ENCODE measurements around the gene SIRT1. TPM values are rescaled to one million over a fixed set of nuclear protein-coding genes. Genes with fewer than 3 reads are reported as not detected.
"Not testable (repeated sequence)": the region's sequence is repeated elsewhere in the genome, so short reads cannot be mapped to it uniquely, and the experiment has no call there.

The SIRT1 gene
- 18.3 TPM for polyA plus RNA-seq (2013, experiment 1 of 2)
- polyA plus RNA-seq (2013, experiment 2 of 2) = 18.4 TPM

DNA sequence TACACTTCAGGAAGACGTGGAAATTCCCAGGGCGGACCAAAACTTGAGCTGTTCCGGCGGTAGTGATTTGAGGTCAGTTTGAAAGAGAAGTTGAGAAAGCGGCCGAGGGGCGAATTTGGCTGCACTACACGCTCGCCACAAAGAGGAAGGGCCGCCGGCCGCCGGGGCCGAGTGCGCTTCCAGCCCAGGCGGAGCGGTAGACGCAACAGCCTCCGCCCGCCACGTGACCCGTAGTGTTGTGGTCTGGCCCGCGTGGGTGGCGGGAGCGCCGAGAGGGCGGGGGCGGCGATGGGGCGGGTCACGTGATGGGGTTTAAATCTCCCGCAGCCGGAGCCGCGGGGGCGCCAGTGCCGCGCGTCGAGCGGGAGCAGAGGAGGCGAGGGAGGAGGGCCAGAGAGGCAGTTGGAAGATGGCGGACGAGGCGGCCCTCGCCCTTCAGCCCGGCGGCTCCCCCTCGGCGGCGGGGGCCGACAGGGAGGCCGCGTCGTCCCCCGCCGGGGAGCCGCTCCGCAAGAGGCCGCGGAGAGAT is at the start of gene SIRT1:
Gene SIRT1 (plus strand): TSS at position 344 of the 529 bp plus-strand sequence. CDS start 66 bp downstream, at position 410.
- no peaks in the 10 kb centered on the region for H3K27me3 ChIP-seq (ENCODE audit: control insufficient read depth in 3 of 3, insufficient read depth in 3 of 3, low read depth in 1 of 3, low read length in 3 of 3)
- peak within 1 kb of the TSS; percentile 100 for H3K23ac ChIP-seq (ENCODE audit: low read depth, low read length, poor library complexity)
- peaks cover 5% of the 10 kb centered on the region for H3K79me1 ChIP-seq (ENCODE audit: low read depth, low read length)
- no peak within 1 kb of the TSS for H4K91ac ChIP-seq (ENCODE audit: low read depth, low read length, poor library complexity)
- peak within 1 kb of the TSS; percentile 98 for H3K9ac ChIP-seq (ENCODE audit: low read depth, low read length, poor library complexity)
- H3K14ac ChIP-seq (ENCODE audit: low read length) = peak within 1 kb of the TSS; percentile 89
- peak within 1 kb of the TSS; percentile 52 for H3K4me2 ChIP-seq (ENCODE audit: insufficient read depth, low read length, poor library complexity, severe bottlenecking)
- H3K4me1 ChIP-seq (ENCODE audit: control insufficient read depth in 2 of 2, insufficient read depth in 1 of 2, low read depth in 1 of 2, low read length in 2 of 2) = peaks cover 0 to 3% of the 10 kb centered on the region in 2 donors
- peak within 1 kb of the TSS; percentile 80 to 93 for H3K4me3 ChIP-seq (ENCODE audit: low read length in 2 of 2)
- peak within 1 kb of the TSS; percentile 98 for H3K18ac ChIP-seq (ENCODE audit: low read length)
- H2BK15ac ChIP-seq (ENCODE audit: low read length) = peak within 1 kb of the TSS; percentile 49
- peak; percentile 95 for DNase-seq (ENCODE audit: low spot score)
- H3K36me3 ChIP-seq (replicated peaks in 1 of 2; ENCODE audit: control insufficient read depth in 2 of 2, insufficient read depth in 2 of 2, low read length in 2 of 2) = peaks cover 0 to 32% of the 10 kb centered on the region in 2 donors
- no peak within 1 kb of the TSS for H4K8ac ChIP-seq (ENCODE audit: low read depth, low read length)
- peak within 1 kb of the TSS; percentile 47 for H2BK120ac ChIP-seq (ENCODE audit: low read depth, low read length)
- H2AFZ ChIP-seq (ENCODE audit: low read length) = peak within 1 kb of the TSS; percentile 90
- no peak within 1 kb of the TSS for H3K4ac ChIP-seq (ENCODE audit: low read length)
- H3K9me3 ChIP-seq (replicated peaks in 1 of 2; ENCODE audit: control insufficient read depth in 2 of 2, insufficient read depth in 1 of 2, low read depth in 1 of 2, low read length in 2 of 2) = no peaks in the 10 kb centered on the region
- H2BK5ac ChIP-seq (ENCODE audit: low read length) = peak within 1 kb of the TSS; percentile 98
- peak within 1 kb of the TSS; percentile 56 for H2AK5ac ChIP-seq (ENCODE audit: low read depth, low read length)
- H3K27ac ChIP-seq (replicated peaks; ENCODE audit: low read length) = peak within 1 kb of the TSS; percentile 91
- no CpG with 5 or more reads among the region's 62 CpGs for WGBS, 2 donors (ENCODE audit: extremely low coverage in 2 of 2, insufficient read length in 2 of 2, insufficient replicate concordance in 1 of 2)
- peak within 1 kb of the TSS; percentile 10 for H2BK12ac ChIP-seq (ENCODE audit: low read length)

DNA sequence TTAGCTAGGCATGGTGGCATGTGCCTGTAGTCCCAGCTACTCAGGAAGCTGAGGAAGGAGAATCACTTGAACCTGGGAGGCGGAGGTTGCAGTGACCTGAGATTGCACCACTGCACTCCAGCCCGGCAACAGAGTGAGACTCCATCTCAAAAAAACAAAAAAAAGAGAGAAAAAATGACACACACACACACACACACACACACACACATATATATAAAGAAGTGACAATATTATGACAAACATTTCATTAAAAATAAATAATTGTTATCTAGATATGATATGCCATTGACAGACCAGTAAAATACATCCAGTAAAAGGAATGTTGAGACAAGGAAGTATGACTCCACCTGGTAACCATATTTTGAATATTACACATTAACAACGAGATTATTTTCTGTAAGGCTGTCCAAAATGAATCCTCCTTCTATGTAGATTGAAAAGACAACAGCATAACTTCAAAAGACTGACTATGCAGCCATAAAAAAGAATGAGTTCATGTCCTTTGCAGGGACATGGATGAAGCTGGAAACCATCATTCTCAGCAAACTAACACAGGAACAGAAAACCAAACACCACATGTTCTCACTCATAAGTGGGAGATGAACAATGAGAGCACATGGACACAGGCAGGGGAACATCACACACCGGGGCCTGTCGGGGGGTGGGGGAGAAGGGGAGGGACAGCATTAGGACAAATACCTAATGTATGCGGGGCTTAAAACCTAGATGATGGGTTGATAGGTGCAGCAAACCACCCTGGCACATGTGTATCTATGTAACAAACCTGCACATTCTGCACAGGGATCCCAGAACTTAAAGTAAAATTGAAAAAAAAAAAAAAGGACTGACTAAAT is 48.7 kb upstream of the SIRT1 start:
- DNase-seq (ENCODE audit: low spot score); H3K9ac ChIP-seq (ENCODE audit: low read depth, low read length, poor library complexity); H3K4me3 ChIP-seq (ENCODE audit: low read length in 2 of 2); H3K9me3 ChIP-seq (replicated peaks in 1 of 2; ENCODE audit: control insufficient read depth in 2 of 2, insufficient read depth in 1 of 2, low read depth in 1 of 2, low read length in 2 of 2); H3K79me1 ChIP-seq (ENCODE audit: low read depth, low read length); H3K4ac ChIP-seq (ENCODE audit: low read length); H3K14ac ChIP-seq (ENCODE audit: low read length); H4K91ac ChIP-seq (ENCODE audit: low read depth, low read length, poor library complexity); H3K23ac ChIP-seq (ENCODE audit: low read depth, low read length, poor library complexity); H3K36me3 ChIP-seq (replicated peaks in 1 of 2; ENCODE audit: control insufficient read depth in 2 of 2, insufficient read depth in 2 of 2, low read length in 2 of 2); H3K27me3 ChIP-seq (ENCODE audit: control insufficient read depth in 3 of 3, insufficient read depth in 3 of 3, low read depth in 1 of 3, low read length in 3 of 3); H3K27ac ChIP-seq (replicated peaks; ENCODE audit: low read length); H2BK15ac ChIP-seq (ENCODE audit: low read length); H4K8ac ChIP-seq (ENCODE audit: low read depth, low read length); H2BK120ac ChIP-seq (ENCODE audit: low read depth, low read length); H3K18ac ChIP-seq (ENCODE audit: low read length); H2BK5ac ChIP-seq (ENCODE audit: low read length); H3K4me2 ChIP-seq (ENCODE audit: insufficient read depth, low read length, poor library complexity, severe bottlenecking); H2AK5ac ChIP-seq (ENCODE audit: low read depth, low read length); H2BK12ac ChIP-seq (ENCODE audit: low read length); H3K4me1 ChIP-seq (ENCODE audit: control insufficient read depth in 2 of 2, insufficient read depth in 1 of 2, low read depth in 1 of 2, low read length in 2 of 2): not testable (repeated sequence)
- WGBS, 2 donors (ENCODE audit: extremely low coverage in 2 of 2, insufficient read length in 2 of 2, insufficient replicate concordance in 1 of 2) = no CpG with 5 or more reads among the region's 6 CpGs
- peak overlapping the region; percentile 35 for H2AFZ ChIP-seq (ENCODE audit: low read length)

DNA sequence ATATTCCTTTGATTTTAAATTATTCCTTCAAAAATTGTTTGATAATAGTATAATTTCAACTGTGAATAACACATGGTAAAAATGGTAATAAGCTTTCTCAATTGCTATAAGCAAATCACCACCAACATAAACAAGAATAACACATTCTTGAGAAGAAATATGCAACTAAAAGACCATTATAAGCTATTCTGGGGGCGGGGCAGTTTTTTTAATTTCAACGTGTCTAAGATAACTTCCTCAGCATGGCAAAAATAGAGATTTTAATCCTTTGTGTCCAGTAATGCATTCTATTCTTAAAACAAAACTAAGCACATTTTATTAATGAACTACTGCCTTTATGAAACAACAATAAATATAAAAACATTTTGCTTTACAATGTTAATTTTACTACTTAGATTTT is 48.0 kb upstream of the SIRT1 start:
- H3K14ac ChIP-seq (ENCODE audit: low read length) = no peak overlapping the region
- H2AFZ ChIP-seq (ENCODE audit: low read length) = no peak overlapping the region
- no peaks in the 10 kb centered on the region for H3K27me3 ChIP-seq (ENCODE audit: control insufficient read depth in 3 of 3, insufficient read depth in 3 of 3, low read depth in 1 of 3, low read length in 3 of 3)
- no peak overlapping the region for H3K4me3 ChIP-seq (ENCODE audit: low read length in 2 of 2)
- H2BK15ac ChIP-seq (ENCODE audit: low read length) = no peak overlapping the region
- H3K9me3 ChIP-seq (replicated peaks in 1 of 2; ENCODE audit: control insufficient read depth in 2 of 2, insufficient read depth in 1 of 2, low read depth in 1 of 2, low read length in 2 of 2) = no peaks in the 10 kb centered on the region
- H3K4me1 ChIP-seq (ENCODE audit: control insufficient read depth in 2 of 2, insufficient read depth in 1 of 2, low read depth in 1 of 2, low read length in 2 of 2) = no peaks in the 10 kb centered on the region
- no peaks in the 10 kb centered on the region for H3K79me1 ChIP-seq (ENCODE audit: low read depth, low read length)
- no peak overlapping the region for H4K8ac ChIP-seq (ENCODE audit: low read depth, low read length)
- H2AK5ac ChIP-seq (ENCODE audit: low read depth, low read length) = no peak overlapping the region
- H3K4me2 ChIP-seq (ENCODE audit: insufficient read depth, low read length, poor library complexity, severe bottlenecking) = no peak overlapping the region
- DNase-seq (ENCODE audit: low spot score) = no peak
- H2BK12ac ChIP-seq (ENCODE audit: low read length) = no peak overlapping the region
- no CpG with 5 or more reads among the region's 2 CpGs for whole genome bisulfite sequencing, 2 donors (ENCODE audit: extremely low coverage in 2 of 2, insufficient read length in 2 of 2, insufficient replicate concordance in 1 of 2)
- no peak overlapping the region for H2BK5ac ChIP-seq (ENCODE audit: low read length)
- no peak overlapping the region for H3K4ac ChIP-seq (ENCODE audit: low read length)
- H2BK120ac ChIP-seq (ENCODE audit: low read depth, low read length) = no peak overlapping the region
- no peak overlapping the region for H3K23ac ChIP-seq (ENCODE audit: low read depth, low read length, poor library complexity)
- H3K9ac ChIP-seq (ENCODE audit: low read depth, low read length, poor library complexity) = no peak overlapping the region
- no peak overlapping the region for H4K91ac ChIP-seq (ENCODE audit: low read depth, low read length, poor library complexity)
- no peaks in the 10 kb centered on the region for H3K36me3 ChIP-seq (replicated peaks in 1 of 2; ENCODE audit: control insufficient read depth in 2 of 2, insufficient read depth in 2 of 2, low read length in 2 of 2)
- H3K18ac ChIP-seq (ENCODE audit: low read length) = no peak overlapping the region
- H3K27ac ChIP-seq (replicated peaks; ENCODE audit: low read length) = no peak overlapping the region

DNA sequence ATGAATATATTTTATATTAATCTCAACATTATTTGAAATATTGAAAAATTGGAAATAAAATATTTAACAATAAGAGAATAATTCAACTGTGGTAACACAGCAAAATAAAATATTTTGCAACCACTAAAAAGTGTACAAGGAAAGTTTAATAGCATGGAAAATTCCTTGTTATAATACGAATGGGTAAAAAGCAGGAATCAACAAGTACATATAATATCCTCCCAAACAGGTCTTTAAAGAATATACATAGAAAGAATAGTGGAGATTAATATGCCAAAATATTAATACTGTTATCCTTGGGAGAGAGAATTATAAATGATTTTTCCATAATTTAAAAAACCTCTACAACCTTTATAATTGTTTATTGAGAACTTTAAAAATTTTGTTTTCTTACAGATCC is 47.5 kb upstream of the SIRT1 start:
- Histone ChIP-seq H2BK12ac (ENCODE audit: low read length) (no peak overlapping the region), H2BK15ac (ENCODE audit: low read length) (no peak overlapping the region), H3K36me3 (replicated peaks in 1 of 2; ENCODE audit: control insufficient read depth in 2 of 2, insufficient read depth in 2 of 2, low read length in 2 of 2) (no peaks in the 10 kb centered on the region), H3K23ac (ENCODE audit: low read depth, low read length, poor library complexity) (no peak overlapping the region), H3K9ac (ENCODE audit: low read depth, low read length, poor library complexity) (no peak overlapping the region), H2BK120ac (ENCODE audit: low read depth, low read length) (no peak overlapping the region), H2BK5ac (ENCODE audit: low read length) (no peak overlapping the region), H4K91ac (ENCODE audit: low read depth, low read length, poor library complexity) (no peak overlapping the region), H2AFZ (ENCODE audit: low read length) (no peak overlapping the region), H2AK5ac (ENCODE audit: low read depth, low read length) (no peak overlapping the region), H3K4ac (ENCODE audit: low read length) (no peak overlapping the region), H3K27me3 (ENCODE audit: control insufficient read depth in 3 of 3, insufficient read depth in 3 of 3, low read depth in 1 of 3, low read length in 3 of 3) (no peaks in the 10 kb centered on the region), H3K4me3 (ENCODE audit: low read length in 2 of 2) (no peak overlapping the region), H3K4me1 (ENCODE audit: control insufficient read depth in 2 of 2, insufficient read depth in 1 of 2, low read depth in 1 of 2, low read length in 2 of 2) (no peaks in the 10 kb centered on the region), H4K8ac (ENCODE audit: low read depth, low read length) (no peak overlapping the region), H3K18ac (ENCODE audit: low read length) (no peak overlapping the region), H3K79me1 (ENCODE audit: low read depth, low read length) (no peaks in the 10 kb centered on the region), H3K27ac (replicated peaks; ENCODE audit: low read length) (no peak overlapping the region), H3K14ac (ENCODE audit: low read length) (no peak overlapping the region), H3K9me3 (replicated peaks in 1 of 2; ENCODE audit: control insufficient read depth in 2 of 2, insufficient read depth in 1 of 2, low read depth in 1 of 2, low read length in 2 of 2) (no peaks in the 10 kb centered on the region), H3K4me2 (ENCODE audit: insufficient read depth, low read length, poor library complexity, severe bottlenecking) (no peak overlapping the region)
- DNase-seq (ENCODE audit: low spot score) = no peak
- WGBS, 2 donors (ENCODE audit: extremely low coverage in 2 of 2, insufficient read length in 2 of 2, insufficient replicate concordance in 1 of 2) = no CpG with 5 or more reads among the region's 1 CpG

All from neuronal stem cell (in vitro differentiated cells).